ENCODE data around the gene DCAF8L1.
"Not testable (repeated sequence)": the region's sequence is repeated elsewhere in the genome, so short reads cannot be mapped to it uniquely, and the experiment has no call there.

DCAF8L1 gene

GRCh38 chrX:27981349-27981748, at the start of gene DCAF8L1:
Gene DCAF8L1, minus strand, starts transcription at chrX:27981449. Its CDS starts 115 bp downstream, at chrX:27981334.
- DNase-seq, result no peak

- DNase-seq, result no peak
Measured at GRCh38 chrX:28022371-28022770, 41.1 kb upstream of the DCAF8L1 start.

GRCh38 chrX:28016823-28017222, 35.6 kb upstream of the DCAF8L1 start:
- no peak for DNase-seq

- DNase-seq, result no peak
Measured at GRCh38 chrX:28015993-28016392, 34.7 kb upstream of the DCAF8L1 start.

GRCh38 chrX:28010875-28011274, 29.6 kb upstream of the DCAF8L1 start:
- no peak for DNase-seq

- no peak for DNase-seq
Measured at GRCh38 chrX:27998666-27999065, 17.4 kb upstream of the DCAF8L1 start.

- DNase-seq, result no peak
Measured at GRCh38 chrX:27997622-27998021, 16.4 kb upstream of the DCAF8L1 start.

GRCh38 chrX:27996132-27996531, 14.9 kb upstream of the DCAF8L1 start:
- DNase-seq, result no peak

GRCh38 chrX:27995611-27996010, 14.4 kb upstream of the DCAF8L1 start:
- DNase-seq, result no peak

- no peak for DNase-seq
Measured at GRCh38 chrX:27987862-27988646, 6.8 kb upstream of the DCAF8L1 start.

- DNase-seq, result not testable (repeated sequence)
Measured at GRCh38 chrX:27976934-27977333, 4.3 kb downstream of the DCAF8L1 start.

GRCh38 chrX:27976284-27976683, 5.0 kb downstream of the DCAF8L1 start:
- DNase-seq, result no peak

GRCh38 chrX:27968878-27969277, 12.4 kb downstream of the DCAF8L1 start:
- no peak for DNase-seq

- DNase-seq, result no peak
Measured at GRCh38 chrX:27968352-27968751, 12.9 kb downstream of the DCAF8L1 start.

GRCh38 chrX:27966955-27967354, 14.3 kb downstream of the DCAF8L1 start:
- DNase-seq, result no peak

GRCh38 chrX:27966492-27966891, 14.8 kb downstream of the DCAF8L1 start:
- DNase-seq, result no peak

GRCh38 chrX:27965348-27965747, 15.9 kb downstream of the DCAF8L1 start:
- DNase-seq, result not testable (repeated sequence)

GRCh38 chrX:27964432-27964831, 16.8 kb downstream of the DCAF8L1 start:
- no peak for DNase-seq

GRCh38 chrX:27960410-27960809, 20.8 kb downstream of the DCAF8L1 start:
- DNase-seq, result not testable (repeated sequence)

GRCh38 chrX:27953171-27953570, 28.1 kb downstream of the DCAF8L1 start:
- no peak for DNase-seq

GRCh38 chrX:27933361-27933760, 47.9 kb downstream of the DCAF8L1 start:
- no peak for DNase-seq

Data from activated gamma-delta T cell treated with Interleukin-2 at 50 U/mL for 16 hours (primary cell).